NCI-H2081 (cell line): ENCODE results near the gene TOX3.

Experiments used
- DNase-seq, 2 experiments: peaks; one replicate each; lab custom pipeline; 2025; lab: John Stamatoyannopoulos, UW

The TOX3 gene

GRCh38 chr16:52547004-52547833 lies at the start of gene TOX3:
Gene TOX3, minus strand, starts transcription at chr16:52547143. Its CDS starts 420 bp downstream, at chr16:52546723.
- peak in 1 of 2 experiments; percentile 20 for DNase-seq

- no peak for DNase-seq
Measured at GRCh38 chr16:52592778-52593177, 45.8 kb upstream of the TOX3 start.

- no peak for DNase-seq
Measured at GRCh38 chr16:52591934-52592592, 45.1 kb upstream of the TOX3 start.

- no peak for DNase-seq
Measured at GRCh38 chr16:52591471-52591870, 44.5 kb upstream of the TOX3 start.

GRCh38 chr16:52586159-52586558 lies 39.2 kb upstream of the TOX3 start:
- DNase-seq, result no peak

GRCh38 chr16:52584354-52585320 lies 37.7 kb upstream of the TOX3 start:
- DNase-seq, result no peak

GRCh38 chr16:52581530-52581929 lies 34.6 kb upstream of the TOX3 start:
- no peak for DNase-seq

- no peak for DNase-seq
Measured at GRCh38 chr16:52580488-52580887, 33.5 kb upstream of the TOX3 start.

- DNase-seq, result no peak
Measured at GRCh38 chr16:52578829-52579498, 32.0 kb upstream of the TOX3 start.

GRCh38 chr16:52578007-52578828 lies 31.3 kb upstream of the TOX3 start:
- peak in 1 of 2 experiments; percentile 15 for DNase-seq

GRCh38 chr16:52577130-52577706 lies 30.3 kb upstream of the TOX3 start:
- no peak for DNase-seq

- DNase-seq, result no peak
Measured at GRCh38 chr16:52573365-52574299, 26.7 kb upstream of the TOX3 start.

GRCh38 chr16:52572656-52573055 lies 25.7 kb upstream of the TOX3 start:
- DNase-seq, result no peak

GRCh38 chr16:52570495-52571091 lies 23.6 kb upstream of the TOX3 start:
- no peak for DNase-seq

- DNase-seq, result no peak
Measured at GRCh38 chr16:52569701-52570100, 22.8 kb upstream of the TOX3 start.

GRCh38 chr16:52568983-52569690 lies 22.2 kb upstream of the TOX3 start:
- DNase-seq, result peak; percentile 41 to 78

- no peak for DNase-seq
Measured at GRCh38 chr16:52568495-52568894, 21.6 kb upstream of the TOX3 start.

- DNase-seq, result no peak
Measured at GRCh38 chr16:52567193-52567592, 20.2 kb upstream of the TOX3 start.
